Epithelial cell of proximal tubule (primary cell): ENCODE measurements around the gene EML1. TPM values are rescaled to one million over a fixed set of nuclear protein-coding genes. Genes with fewer than 3 reads are reported as not detected.
"Not testable (repeated sequence)": the region's sequence is repeated elsewhere in the genome, so short reads cannot be mapped to it uniquely, and the experiment has no call there.

Source experiments
- DNase-seq: peaks from one replicate; pipeline ENCODE4 v3.0.0-alpha.2; 2011; ENCODE audit warnings: low read depth
- H3K4me3 ChIP-seq: 2 replicates; pipeline ENCODE4 v1.5.1; 2011; ENCODE audit warnings: low read depth, mild to moderate bottlenecking, low read length
- total RNA-seq: library from RNA; depleted of rRNA; stranded (reverse); fragments of >200 nt; gene quantifications from 2 replicates; pipeline ENCODE4 v1.2.3, GENCODE V29; 2015
- TF ChIP-seq, protein P1 (sequence below): conservative IDR thresholded peaks from 2 replicates; pipeline ENCODE4 v1.5.1; 2012; ENCODE audit warnings: low read depth, mild to moderate bottlenecking, low read length

EML1 gene
- total RNA-seq, 1 donor from 2014 or later, result 25.1 TPM

GRCh38 chr14:99947695-99948094 is 154.5 kb downstream of the EML1 start:
- TF ChIP-seq, protein P1, sequence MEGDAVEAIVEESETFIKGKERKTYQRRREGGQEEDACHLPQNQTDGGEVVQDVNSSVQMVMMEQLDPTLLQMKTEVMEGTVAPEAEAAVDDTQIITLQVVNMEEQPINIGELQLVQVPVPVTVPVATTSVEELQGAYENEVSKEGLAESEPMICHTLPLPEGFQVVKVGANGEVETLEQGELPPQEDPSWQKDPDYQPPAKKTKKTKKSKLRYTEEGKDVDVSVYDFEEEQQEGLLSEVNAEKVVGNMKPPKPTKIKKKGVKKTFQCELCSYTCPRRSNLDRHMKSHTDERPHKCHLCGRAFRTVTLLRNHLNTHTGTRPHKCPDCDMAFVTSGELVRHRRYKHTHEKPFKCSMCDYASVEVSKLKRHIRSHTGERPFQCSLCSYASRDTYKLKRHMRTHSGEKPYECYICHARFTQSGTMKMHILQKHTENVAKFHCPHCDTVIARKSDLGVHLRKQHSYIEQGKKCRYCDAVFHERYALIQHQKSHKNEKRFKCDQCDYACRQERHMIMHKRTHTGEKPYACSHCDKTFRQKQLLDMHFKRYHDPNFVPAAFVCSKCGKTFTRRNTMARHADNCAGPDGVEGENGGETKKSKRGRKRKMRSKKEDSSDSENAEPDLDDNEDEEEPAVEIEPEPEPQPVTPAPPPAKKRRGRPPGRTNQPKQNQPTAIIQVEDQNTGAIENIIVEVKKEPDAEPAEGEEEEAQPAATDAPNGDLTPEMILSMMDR, result no peak
- DNase-seq, result no peak

GRCh38 chr14:99949011-99949732 is 156.0 kb downstream of the EML1 start:
- DNase-seq, result peak; percentile 64
- H3K4me3 ChIP-seq, result not testable (repeated sequence)

More at GRCh38 chr14:99947695-99948094, 154.5 kb downstream of the EML1 start:
- no peak overlapping the region for H3K4me3 ChIP-seq

DNA sequence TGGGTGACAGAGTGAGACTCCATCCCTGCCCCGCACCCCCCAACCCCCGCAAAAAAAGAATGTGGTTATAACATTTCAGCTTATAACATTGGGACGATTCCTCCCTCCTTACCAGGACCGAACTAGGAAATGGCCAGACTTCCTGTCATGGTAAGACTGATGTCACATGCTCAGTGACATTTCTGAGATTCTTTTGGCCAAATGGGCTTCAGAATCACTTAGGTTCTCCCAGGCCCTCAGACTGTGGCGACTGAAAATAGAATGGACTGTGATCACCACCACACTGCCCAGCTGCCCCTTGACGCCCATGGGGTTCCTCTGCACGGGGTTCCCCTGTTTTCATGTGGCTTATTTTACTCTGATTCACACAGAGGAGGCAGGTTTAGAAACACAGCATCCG is 157.0 kb downstream of the EML1 start:
- H3K4me3 ChIP-seq, result no peak overlapping the region
- no peak for DNase-seq
- TF ChIP-seq, protein P1, result no peak

DNA sequence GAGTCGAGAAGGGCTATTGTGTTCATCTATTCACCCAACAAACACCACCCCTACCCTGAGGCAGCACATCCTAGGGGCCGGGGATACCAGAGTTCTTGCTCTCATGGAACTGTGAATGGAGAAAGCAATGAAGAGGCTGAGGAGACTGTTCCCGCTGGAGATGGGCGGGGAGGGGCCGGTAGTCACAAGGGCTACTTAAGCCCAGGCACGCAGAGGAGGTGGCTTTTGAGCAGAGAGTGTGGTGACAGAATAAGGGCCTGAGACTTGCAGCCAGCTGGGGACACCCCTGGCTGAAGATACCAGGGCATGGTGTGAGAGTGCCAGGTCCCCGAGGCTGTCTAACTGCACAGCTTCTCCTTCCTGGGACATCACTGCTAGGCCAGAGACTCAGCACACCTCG is 157.9 kb downstream of the EML1 start:
- no peak overlapping the region for H3K4me3 ChIP-seq
- DNase-seq, result no peak
- TF ChIP-seq, protein P1, result no peak

- TF ChIP-seq, protein P1, result no peak
- no peak overlapping the region for H3K4me3 ChIP-seq
- no peak for DNase-seq
Observed at GRCh38 chr14:99952039-99952438, 158.8 kb downstream of the EML1 start.

DNA sequence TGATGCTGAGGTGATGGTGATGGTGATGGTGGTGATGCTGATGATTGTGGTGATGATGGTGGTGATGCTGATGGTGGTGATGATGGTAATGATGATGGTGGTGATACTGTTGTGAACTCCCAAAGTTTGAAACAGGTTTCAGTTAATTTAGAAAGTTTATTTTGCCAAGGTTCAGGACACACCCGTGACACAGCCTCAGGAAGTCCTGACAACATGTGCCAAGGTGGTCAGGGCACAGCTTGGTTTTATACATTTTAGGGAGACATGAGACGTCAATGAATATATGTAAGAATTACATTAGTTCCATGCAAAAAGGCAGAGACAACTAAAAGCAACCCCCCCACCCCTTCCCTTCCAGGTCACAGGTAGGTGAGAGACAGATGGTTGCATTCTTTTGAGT is 159.2 kb downstream of the EML1 start:
- no peak for DNase-seq
- TF ChIP-seq, protein P1, result no peak
- no peak overlapping the region for H3K4me3 ChIP-seq

DNA sequence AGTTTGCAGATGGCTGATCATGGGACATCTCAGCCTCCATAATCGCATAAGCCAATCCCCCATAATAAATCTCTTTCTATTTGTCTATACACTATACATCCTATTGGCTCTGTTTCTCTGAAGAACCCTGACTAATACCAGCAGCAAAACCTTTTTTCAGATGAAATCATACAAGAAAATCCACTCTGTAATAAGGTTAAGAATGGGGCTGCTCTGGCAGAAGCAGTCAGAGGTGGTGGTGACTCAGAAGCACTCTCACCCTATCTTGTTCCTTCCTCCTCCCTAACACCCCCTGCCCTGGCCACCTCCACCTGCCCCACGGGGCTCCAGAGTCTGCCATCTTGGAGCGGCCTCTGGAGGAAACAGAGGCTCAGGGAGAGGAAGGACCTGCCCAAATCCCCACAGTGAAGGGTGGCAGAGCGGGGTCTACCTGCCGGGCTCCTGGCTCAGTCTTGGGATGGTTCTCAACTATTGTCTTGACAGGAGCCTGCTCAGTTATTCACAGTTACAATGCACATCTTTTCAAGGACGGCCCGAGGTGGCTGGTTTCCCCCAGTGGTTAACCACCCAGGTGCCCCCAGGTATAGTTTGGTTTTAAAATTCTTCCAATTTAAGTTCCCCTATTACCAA is 162.7 kb downstream of the EML1 start:
- H3K4me3 ChIP-seq, result no peak overlapping the region
- TF ChIP-seq, protein P1, result no peak
- no peak for DNase-seq
